Large intestine (tissue), 3 donors: ENCODE data around the gene NTM. TPM values are rescaled to one million over a fixed set of nuclear protein-coding genes. Genes with fewer than 3 reads are reported as not detected.

Source experiments
- DNase-seq, 2 donors: peaks; one replicate each; pipeline versions ENCODE4 v3.0.0 to v3.0.0-alpha.2; 2013
- H3K27ac ChIP-seq: one replicate; pipeline ENCODE4 v1.5.1; 2013; ENCODE audit warnings: low read length
- H3K27me3 ChIP-seq: 2 replicates; pipeline ENCODE4 v1.6.1; 2013; ENCODE audit warnings: low read length; ENCODE audit not compliant: control insufficient read depth, insufficient read depth
- H3K36me3 ChIP-seq: 2 replicates; pipeline ENCODE4 v1.6.1; 2013; ENCODE audit warnings: low read length; ENCODE audit not compliant: control insufficient read depth, insufficient read depth
- H3K4me1 ChIP-seq: one replicate; pipeline ENCODE4 v1.6.1; 2013; ENCODE audit warnings: low read length; ENCODE audit not compliant: control insufficient read depth, insufficient read depth
- H3K4me3 ChIP-seq: one replicate; pipeline ENCODE4 v1.5.1; 2013; ENCODE audit warnings: low read length
- H3K9me3 ChIP-seq: one replicate; pipeline ENCODE4 v1.6.1; 2013; ENCODE audit warnings: mild to moderate bottlenecking, low read depth, low read length, moderate library complexity; ENCODE audit not compliant: control insufficient read depth
- WGBS: methylation state at CpG from one replicate; pipeline ENCODE4 v1.1.5; 2013; ENCODE audit warnings: low lambda C conversion rate; ENCODE audit not compliant: insufficient coverage; 5-methylcytosine and 5-hydroxymethylcytosine counted together
- polyA plus RNA-seq: library from polyadenylated mRNA; unstranded; fragments of 120-200 nt; gene quantifications from one replicate; pipeline ENCODE4 v1.2.1, GENCODE V29; 2013

Gene NTM
- polyA plus RNA-seq, 1 donor, result 17.2 TPM

DNA sequence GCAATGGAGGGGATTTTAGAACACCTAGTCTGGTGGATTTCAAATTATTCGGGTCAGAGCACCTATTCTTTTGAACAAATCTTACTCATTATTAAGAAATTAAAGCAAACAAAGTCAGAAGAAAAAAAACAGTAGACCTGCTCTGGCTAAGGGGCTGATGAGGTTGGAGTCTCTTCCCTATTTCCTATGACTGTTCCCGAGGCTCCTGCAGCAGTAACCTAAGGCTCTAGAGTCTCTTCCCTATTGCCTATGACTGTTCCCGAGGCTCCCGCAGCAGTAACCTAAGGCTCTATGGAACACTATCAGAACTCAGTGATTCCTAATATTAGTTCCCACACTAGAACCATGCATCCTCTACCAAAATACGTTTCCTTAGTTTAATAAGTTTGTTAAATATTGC is 607.9 kb downstream of the NTM start:
- H3K4me1 ChIP-seq, result no peaks in the 10 kb centered on the region
- H3K27ac ChIP-seq, result no peak overlapping the region
- no peaks in the 10 kb centered on the region for H3K9me3 ChIP-seq
- no peak overlapping the region for H3K4me3 ChIP-seq
- 80% methylated on average over 2 of the region's 5 CpGs for WGBS
- no peaks in the 10 kb centered on the region for H3K27me3 ChIP-seq
- no peak for DNase-seq
- no peaks in the 10 kb centered on the region for H3K36me3 ChIP-seq

- no peaks in the 10 kb centered on the region for H3K9me3 ChIP-seq
- H3K27me3 ChIP-seq, result no peaks in the 10 kb centered on the region
- no peak for DNase-seq
- H3K27ac ChIP-seq, result no peak overlapping the region
- no peaks in the 10 kb centered on the region for H3K4me1 ChIP-seq
- no peak overlapping the region for H3K4me3 ChIP-seq
- WGBS, result no CpG with 5 or more reads among the region's 3 CpGs
- no peaks in the 10 kb centered on the region for H3K36me3 ChIP-seq
Measured at GRCh38 chr11:131979364-131979763, 608.9 kb downstream of the NTM start.

- Histone ChIP-seq H3K4me1 (no peaks in the 10 kb centered on the region), H3K27me3 (no peaks in the 10 kb centered on the region), H3K36me3 (no peaks in the 10 kb centered on the region), H3K27ac (no peak overlapping the region), H3K9me3 (no peaks in the 10 kb centered on the region), H3K4me3 (no peak overlapping the region)
- DNase-seq, result no peak
- WGBS, result no CpG with 5 or more reads among the region's 3 CpGs
Measured at GRCh38 chr11:131980199-131980598, 609.8 kb downstream of the NTM start.

DNA sequence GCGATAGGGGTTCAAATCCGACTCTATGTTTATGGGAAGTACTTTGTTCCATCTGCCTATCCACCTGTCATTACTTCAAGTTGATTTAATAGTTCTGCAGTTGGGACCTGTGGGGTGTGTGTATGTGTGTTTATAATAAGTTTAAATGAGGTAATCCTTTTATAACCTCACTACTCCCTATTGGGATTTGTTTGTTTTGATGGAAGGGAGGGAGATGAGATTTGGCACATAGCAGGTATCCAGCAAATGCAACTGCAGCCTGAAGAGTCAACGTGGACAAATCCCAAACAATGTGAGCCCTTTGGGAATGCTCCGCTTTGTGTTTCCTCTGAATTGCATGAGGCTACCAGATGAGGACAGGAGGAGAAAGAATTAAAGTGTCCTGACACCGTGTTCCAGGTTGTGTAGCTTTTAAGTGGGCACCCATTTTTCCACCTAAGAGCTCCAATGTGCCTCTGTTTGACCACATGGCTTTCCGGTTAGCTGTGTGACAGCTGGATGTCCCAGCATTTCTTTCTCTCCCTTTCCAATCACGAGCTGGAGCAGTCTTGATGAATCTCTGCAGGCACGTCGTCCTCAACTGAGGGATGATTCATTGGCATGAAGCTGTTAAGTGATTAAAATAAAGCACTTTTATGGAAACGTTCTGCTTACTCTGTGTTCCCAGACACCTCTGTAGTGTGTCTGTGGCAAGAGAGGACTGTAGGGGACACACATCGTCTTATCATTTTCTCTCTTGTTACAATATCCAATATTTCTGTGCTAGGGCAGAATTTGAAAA is 610.7 kb downstream of the NTM start:
- Histone ChIP-seq H3K27me3 (no peaks in the 10 kb centered on the region), H3K4me1 (no peaks in the 10 kb centered on the region), H3K27ac (no peak overlapping the region), H3K4me3 (no peak overlapping the region), H3K9me3 (no peaks in the 10 kb centered on the region), H3K36me3 (no peaks in the 10 kb centered on the region)
- DNase-seq, result no peak
- WGBS, result 40% methylated on average over 1 of the region's 11 CpGs

GRCh38 chr11:131982154-131982553 is 611.7 kb downstream of the NTM start:
- 67% methylated on average over 3 of the region's 3 CpGs for WGBS

GRCh38 chr11:131985846-131986301 is 615.5 kb downstream of the NTM start:
- H3K9me3 ChIP-seq, result no peaks in the 10 kb centered on the region
- no peak overlapping the region for H3K27ac ChIP-seq
- 100% methylated on average over 1 of the region's 4 CpGs for WGBS
- H3K4me3 ChIP-seq, result no peak overlapping the region
- no peaks in the 10 kb centered on the region for H3K4me1 ChIP-seq
- no peaks in the 10 kb centered on the region for H3K27me3 ChIP-seq
- H3K36me3 ChIP-seq, result no peaks in the 10 kb centered on the region
- peak in 1 of 2 donors; percentile 11 for DNase-seq

More at GRCh38 chr11:131982154-131982553, 611.7 kb downstream of the NTM start:
- Histone ChIP-seq H3K27me3 (no peaks in the 10 kb centered on the region), H3K36me3 (no peaks in the 10 kb centered on the region), H3K9me3 (no peaks in the 10 kb centered on the region), H3K27ac (no peak overlapping the region), H3K4me1 (no peaks in the 10 kb centered on the region), H3K4me3 (no peak overlapping the region)
- no peak for DNase-seq

DNA sequence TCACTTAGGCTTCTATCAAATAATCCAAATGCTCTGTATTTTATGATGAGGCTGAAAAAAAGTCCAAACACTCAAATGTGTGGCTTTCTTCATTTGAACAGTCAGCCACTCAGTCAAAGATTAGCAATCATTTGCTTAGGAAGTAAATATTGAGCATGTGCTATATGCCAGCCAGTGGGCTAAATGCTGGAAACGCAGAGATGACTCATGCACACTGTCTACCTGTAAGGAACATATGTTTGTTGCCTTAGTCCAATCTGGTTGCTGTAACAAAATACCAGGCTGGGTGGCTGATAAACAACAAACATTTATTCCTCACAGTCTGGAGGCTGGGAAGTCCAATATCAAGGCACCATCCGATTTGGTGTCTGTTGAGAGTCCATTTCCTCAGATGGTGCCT is 617.3 kb downstream of the NTM start:
- Histone ChIP-seq H3K9me3 (no peaks in the 10 kb centered on the region), H3K4me1 (no peaks in the 10 kb centered on the region), H3K27ac (no peak overlapping the region), H3K4me3 (no peak overlapping the region), H3K36me3 (no peaks in the 10 kb centered on the region), H3K27me3 (no peaks in the 10 kb centered on the region)
- DNase-seq, result no peak
- no CpG with 5 or more reads among the region's 2 CpGs for WGBS

DNA sequence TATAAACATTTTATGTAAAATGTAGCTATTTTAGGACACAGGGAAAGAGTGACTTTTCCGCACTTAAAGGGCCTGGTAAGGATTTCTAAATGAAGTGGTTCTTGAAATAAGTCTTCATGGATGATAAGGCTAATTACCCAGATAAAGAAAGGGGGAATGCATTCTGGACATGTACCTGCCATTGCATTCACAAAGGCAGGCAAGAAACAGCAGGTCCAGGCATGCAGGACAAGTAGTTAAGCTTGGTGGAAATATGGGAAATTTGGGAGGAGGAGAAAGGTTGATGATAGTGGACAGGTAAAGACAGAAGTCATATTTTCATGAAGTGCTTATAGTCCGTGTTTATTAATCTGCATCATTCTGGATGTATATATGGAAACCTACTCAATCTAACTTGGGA is 621.2 kb downstream of the NTM start:
- Histone ChIP-seq H3K27me3 (no peaks in the 10 kb centered on the region), H3K4me1 (no peaks in the 10 kb centered on the region), H3K27ac (no peak overlapping the region), H3K36me3 (no peaks in the 10 kb centered on the region), H3K9me3 (peaks cover 4% of the 10 kb centered on the region), H3K4me3 (no peak overlapping the region)
- 100% methylated on average over 2 of the region's 2 CpGs for WGBS
- no peak for DNase-seq

DNA sequence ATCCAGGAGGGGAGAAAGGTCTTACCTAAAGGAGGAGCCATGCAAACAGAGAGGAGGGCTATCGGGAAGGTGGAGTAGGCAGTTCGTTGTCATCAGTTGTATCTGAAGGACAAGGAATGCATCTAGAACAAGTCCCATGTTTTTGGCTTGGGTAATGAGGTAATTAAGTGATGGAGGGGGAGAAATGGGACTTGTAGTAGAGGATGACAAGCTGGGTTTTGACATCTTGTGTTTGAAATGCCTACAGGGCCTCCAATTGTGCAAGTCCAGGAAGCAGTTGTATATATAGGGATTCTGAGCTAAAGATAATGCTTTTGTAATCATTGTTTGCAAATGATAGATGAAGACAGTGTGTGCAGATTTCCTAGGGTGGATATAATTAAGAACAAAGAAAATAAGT is 622.8 kb downstream of the NTM start:
- H3K9me3 ChIP-seq, result peaks cover 4% of the 10 kb centered on the region
- no peaks in the 10 kb centered on the region for H3K27me3 ChIP-seq
- no peak for DNase-seq
- WGBS, result 86% methylated on average over 2 of the region's 2 CpGs
- H3K36me3 ChIP-seq, result no peaks in the 10 kb centered on the region
- H3K27ac ChIP-seq, result no peak overlapping the region
- H3K4me1 ChIP-seq, result peaks cover 10% of the 10 kb centered on the region
- H3K4me3 ChIP-seq, result no peak overlapping the region

DNA sequence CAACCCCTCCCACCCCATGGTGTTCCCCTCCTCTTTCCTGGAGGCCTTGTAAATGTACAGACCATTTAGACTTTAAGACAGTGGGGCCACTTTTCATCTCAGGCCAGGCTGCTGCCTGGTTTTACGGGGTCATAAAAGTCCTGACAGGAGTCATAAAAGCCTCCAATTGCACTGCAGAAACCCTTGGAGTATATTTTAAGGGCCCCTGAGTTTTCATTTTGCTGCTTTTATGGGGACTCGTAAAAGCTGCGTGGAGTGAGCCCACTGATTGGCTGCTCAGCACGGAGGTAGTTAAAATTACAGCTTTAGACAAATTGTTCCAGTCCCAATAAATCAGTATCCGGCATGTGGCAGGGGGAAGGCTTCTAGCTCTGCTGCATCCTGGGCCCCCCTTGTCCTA is 627.6 kb downstream of the NTM start:
- no CpG with 5 or more reads among the region's 5 CpGs for WGBS
- DNase-seq, result peak; percentile 36 to 82
- no peaks in the 10 kb centered on the region for H3K36me3 ChIP-seq
- H3K4me3 ChIP-seq, result no peak overlapping the region
- peaks cover 4% of the 10 kb centered on the region for H3K9me3 ChIP-seq
- H3K27ac ChIP-seq, result no peak overlapping the region
- no peaks in the 10 kb centered on the region for H3K27me3 ChIP-seq
- peaks cover 22% of the 10 kb centered on the region for H3K4me1 ChIP-seq

GRCh38 chr11:131999084-131999483 is 628.7 kb downstream of the NTM start:
- Histone ChIP-seq H3K27me3 (no peaks in the 10 kb centered on the region), H3K4me3 (no peak overlapping the region), H3K9me3 (peaks cover 4% of the 10 kb centered on the region), H3K36me3 (no peaks in the 10 kb centered on the region), H3K27ac (no peak overlapping the region), H3K4me1 (peaks cover 22% of the 10 kb centered on the region)
- peak; percentile 41 to 78 for DNase-seq
- 0% methylated on average over 2 of the region's 6 CpGs for WGBS
